ENCODE results near the gene FHOD1. TPM values are rescaled to one million over a fixed set of nuclear protein-coding genes. Genes with fewer than 3 reads are reported as not detected.
A peak's percentile ranks its signal among the peaks of the same experiment; 100 is the strongest.

FHOD1 gene
- total RNA-seq, 1 donor from 2014 or later = 2.6 TPM

DNA sequence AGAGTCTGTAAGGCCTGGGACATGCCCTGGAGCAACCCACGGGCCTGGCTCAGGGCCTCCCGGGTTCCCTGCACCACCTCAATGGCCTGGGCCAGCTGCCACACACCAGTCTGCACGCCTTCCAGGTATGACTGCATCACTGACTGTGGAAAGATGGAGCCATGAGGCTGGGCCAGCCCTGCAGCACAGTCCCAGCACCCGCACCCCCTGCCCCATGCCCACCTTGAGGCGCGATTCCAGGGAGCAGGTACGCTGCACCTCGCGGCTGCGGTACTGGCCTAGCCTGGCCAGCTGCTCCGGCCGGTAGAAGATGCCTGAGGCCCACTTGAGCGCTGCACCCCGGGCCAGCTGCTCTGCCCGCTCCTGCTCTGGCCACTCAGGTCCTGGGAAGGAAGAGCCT is 58.5 kb downstream of the FHOD1 start:
- Histone ChIP-seq H3K4me3 (ENCODE audit: low read depth, low read length) (no peak overlapping the region), H3K36me3 (ENCODE audit: control insufficient read depth, insufficient read depth, low read length) (peaks cover 7% of the 10 kb centered on the region), H3K27me3 (ENCODE audit: control insufficient read depth, insufficient read depth, low read length) (no peaks in the 10 kb centered on the region)
- DNase-seq (ENCODE audit: low read depth) = no peak
- no peak for FAIRE-seq
- TF ChIP-seq, protein P1, sequence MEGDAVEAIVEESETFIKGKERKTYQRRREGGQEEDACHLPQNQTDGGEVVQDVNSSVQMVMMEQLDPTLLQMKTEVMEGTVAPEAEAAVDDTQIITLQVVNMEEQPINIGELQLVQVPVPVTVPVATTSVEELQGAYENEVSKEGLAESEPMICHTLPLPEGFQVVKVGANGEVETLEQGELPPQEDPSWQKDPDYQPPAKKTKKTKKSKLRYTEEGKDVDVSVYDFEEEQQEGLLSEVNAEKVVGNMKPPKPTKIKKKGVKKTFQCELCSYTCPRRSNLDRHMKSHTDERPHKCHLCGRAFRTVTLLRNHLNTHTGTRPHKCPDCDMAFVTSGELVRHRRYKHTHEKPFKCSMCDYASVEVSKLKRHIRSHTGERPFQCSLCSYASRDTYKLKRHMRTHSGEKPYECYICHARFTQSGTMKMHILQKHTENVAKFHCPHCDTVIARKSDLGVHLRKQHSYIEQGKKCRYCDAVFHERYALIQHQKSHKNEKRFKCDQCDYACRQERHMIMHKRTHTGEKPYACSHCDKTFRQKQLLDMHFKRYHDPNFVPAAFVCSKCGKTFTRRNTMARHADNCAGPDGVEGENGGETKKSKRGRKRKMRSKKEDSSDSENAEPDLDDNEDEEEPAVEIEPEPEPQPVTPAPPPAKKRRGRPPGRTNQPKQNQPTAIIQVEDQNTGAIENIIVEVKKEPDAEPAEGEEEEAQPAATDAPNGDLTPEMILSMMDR (IDR thresholded peaks at IDR 0.05; ENCODE audit: insufficient read depth, low read length, severe bottlenecking) = no peak

DNA sequence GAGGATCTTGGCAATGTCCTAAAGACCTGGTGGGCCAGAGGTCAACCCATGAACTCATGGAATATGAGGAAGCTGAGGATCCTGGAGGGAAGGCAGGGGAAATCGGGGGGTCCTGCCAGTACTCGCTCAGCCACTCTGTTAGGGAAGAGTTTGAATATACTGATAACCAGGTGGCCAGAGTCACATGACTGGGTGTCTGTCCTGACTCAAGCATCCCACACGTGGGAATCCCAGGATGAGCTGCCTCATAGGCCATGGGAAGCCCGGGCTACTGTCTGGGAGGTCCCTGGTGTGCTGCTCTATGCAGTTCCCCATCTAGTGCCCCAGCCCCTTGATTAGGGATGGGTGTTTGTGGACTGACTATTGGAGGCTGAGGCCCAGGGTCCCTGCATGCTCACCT is 59.0 kb downstream of the FHOD1 start:
- Histone ChIP-seq H3K27me3 (ENCODE audit: control insufficient read depth, insufficient read depth, low read length) (no peaks in the 10 kb centered on the region), H3K36me3 (ENCODE audit: control insufficient read depth, insufficient read depth, low read length) (peaks cover 3% of the 10 kb centered on the region), H3K4me3 (ENCODE audit: low read depth, low read length) (no peak overlapping the region)
- TF ChIP-seq, protein P1 (IDR thresholded peaks at IDR 0.05; ENCODE audit: insufficient read depth, low read length, severe bottlenecking) = no peak
- no peak for DNase-seq (ENCODE audit: low read depth)
- FAIRE-seq = no peak

DNA sequence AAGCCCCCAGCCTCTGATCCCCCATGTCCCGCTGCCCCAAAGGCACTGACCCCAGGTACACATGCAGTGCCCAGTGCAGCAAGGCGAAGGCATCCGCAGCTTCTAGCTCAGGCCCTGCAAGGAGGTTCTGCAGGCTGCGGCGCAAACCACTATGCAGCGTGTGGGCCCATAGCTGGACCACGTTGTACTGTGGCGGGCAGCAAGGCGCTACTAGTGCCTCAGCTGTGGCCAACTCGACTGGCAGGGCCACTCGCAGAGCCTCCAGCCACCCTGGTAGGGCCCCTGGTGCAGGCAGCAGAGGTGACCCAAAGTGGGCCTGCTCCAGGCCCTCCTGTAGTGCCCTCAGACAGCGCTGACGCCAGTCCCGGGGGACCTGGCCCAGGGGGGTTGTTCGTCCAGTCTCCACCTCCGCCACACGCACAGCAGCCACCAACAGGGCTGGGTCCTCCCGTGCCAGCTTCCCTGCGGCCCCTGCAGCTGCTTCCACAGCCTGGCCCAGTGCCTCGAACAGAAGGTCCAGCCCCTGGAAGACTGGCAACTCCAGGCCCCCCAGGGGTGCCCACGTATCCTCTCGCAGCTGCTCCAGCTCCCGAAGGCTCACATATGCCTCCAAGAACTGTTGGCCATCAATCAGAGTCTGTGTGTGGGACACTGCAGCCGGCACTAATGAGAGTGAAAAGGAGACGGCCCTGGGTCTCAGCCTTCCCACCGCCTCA is 59.9 kb downstream of the FHOD1 start:
- TF ChIP-seq, protein P1 (IDR thresholded peaks at IDR 0.05; ENCODE audit: insufficient read depth, low read length, severe bottlenecking) = no peak
- no peaks in the 10 kb centered on the region for H3K36me3 ChIP-seq (ENCODE audit: control insufficient read depth, insufficient read depth, low read length)
- FAIRE-seq = no peak

DNA sequence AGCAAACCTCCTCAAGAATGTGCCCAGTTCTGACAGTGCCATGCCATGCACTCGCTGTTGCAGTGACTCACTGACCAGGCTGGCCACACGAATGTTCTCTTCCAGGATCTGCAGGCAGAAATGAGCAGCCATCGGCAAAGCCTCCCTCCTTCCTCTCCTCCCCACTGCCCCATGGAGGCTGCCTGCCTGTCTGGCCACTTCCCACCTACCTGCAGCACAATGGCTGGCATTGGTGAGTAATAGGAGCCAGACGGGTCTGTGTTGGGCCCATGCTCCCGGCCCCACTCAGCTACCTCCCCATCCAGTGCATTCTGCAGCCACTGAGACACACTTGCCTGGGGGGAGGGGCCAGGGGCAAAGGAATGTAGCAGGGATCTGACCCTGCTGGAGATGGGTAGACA is 60.7 kb downstream of the FHOD1 start:
- no peak overlapping the region for H3K4me3 ChIP-seq (ENCODE audit: low read depth, low read length)
- TF ChIP-seq, protein P1 (IDR thresholded peaks at IDR 0.05; ENCODE audit: insufficient read depth, low read length, severe bottlenecking) = no peak
- DNase-seq (ENCODE audit: low read depth) = peak; percentile 35
- no peaks in the 10 kb centered on the region for H3K27me3 ChIP-seq (ENCODE audit: control insufficient read depth, insufficient read depth, low read length)
- H3K36me3 ChIP-seq (ENCODE audit: control insufficient read depth, insufficient read depth, low read length) = no peaks in the 10 kb centered on the region
- FAIRE-seq = no peak

More for the DNA sequence above, 59.9 kb downstream of the FHOD1 start:
- Histone ChIP-seq H3K4me3 (ENCODE audit: low read depth, low read length) (no peak overlapping the region), H3K27me3 (ENCODE audit: control insufficient read depth, insufficient read depth, low read length) (no peaks in the 10 kb centered on the region)
- no peak for DNase-seq (ENCODE audit: low read depth)

DNA sequence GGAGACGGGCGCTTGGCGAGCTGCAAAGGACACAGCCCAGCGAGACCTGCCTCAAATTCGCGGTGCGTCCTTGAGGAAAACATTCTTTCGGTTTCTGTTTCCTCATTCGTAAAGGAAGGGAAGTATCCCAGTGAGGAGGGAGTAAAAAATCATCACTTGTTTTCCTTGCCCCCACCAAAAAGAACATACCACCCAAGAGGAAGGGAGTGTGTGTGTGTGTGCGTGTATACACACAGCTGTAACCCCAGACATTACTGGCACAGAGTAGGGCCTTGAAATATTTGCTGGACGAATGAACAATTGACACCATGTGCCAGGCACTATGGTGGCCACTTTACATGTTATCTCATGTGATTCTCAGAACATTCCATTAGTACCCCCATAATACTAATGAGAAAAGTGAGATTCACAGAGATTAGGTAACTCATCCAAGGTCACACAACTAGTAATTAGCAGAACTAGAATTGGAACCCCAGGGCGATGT is 61.6 kb downstream of the FHOD1 start:
- TF ChIP-seq, protein P1 (IDR thresholded peaks at IDR 0.05; ENCODE audit: insufficient read depth, low read length, severe bottlenecking) = no peak
- H3K4me3 ChIP-seq (ENCODE audit: low read depth, low read length) = no peak overlapping the region
- no peaks in the 10 kb centered on the region for H3K36me3 ChIP-seq (ENCODE audit: control insufficient read depth, insufficient read depth, low read length)
- DNase-seq (ENCODE audit: low read depth) (no peak), FAIRE-seq (peak; percentile 86)
- H3K27me3 ChIP-seq (ENCODE audit: control insufficient read depth, insufficient read depth, low read length) = no peaks in the 10 kb centered on the region
